ENCODE data around the gene PFKM.

PFKM gene

DNA sequence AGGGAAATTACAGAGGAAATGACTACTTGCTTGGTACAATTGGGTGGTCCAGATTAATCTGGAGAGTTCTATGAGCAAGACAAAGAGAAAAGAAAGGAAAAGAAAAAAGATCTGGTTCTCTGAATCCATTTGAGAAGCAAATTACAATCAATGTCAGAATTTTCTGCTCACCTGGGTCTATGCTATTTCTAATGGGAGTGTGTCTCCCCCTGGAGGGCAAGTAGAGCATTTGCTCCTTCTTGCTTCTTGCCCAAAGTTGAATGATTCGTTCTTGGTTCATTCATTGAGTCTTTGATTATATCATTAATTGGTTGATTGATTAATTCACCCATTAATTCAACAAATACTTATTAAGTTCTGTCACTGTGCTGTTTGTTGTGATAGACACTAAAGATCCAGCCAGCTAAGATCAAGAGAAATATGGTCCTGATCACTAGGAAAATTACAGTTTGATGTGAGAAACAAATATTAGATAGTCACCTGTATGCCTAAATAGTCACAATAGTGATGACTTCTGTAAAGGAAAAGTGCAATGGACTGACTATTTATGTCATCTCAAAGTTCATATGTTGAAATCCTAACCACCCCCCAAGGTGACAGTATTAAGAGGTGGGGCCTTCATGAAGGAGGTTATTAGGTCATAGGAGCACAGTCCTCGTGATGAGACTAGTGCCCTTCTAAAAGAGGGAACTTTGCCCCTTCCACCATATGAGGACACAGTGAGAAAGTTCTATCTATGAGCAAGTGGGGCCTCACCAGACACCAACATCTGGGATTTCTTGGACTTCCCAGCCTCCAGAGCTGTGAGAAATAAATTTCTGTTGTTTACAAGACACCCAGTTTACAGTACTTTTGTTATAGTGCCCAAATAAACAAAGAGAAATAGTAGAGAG lies 46.2 kb downstream of the PFKM start:
- Histone ChIP-seq H3K36me3 (no peaks in the 10 kb centered on the region), H3K4me1 (no peaks in the 10 kb centered on the region), H3K27me3 (no peaks in the 10 kb centered on the region), H3K9ac (no peak overlapping the region), H3K9me3 (no peaks in the 10 kb centered on the region), H3K27ac (no peak overlapping the region), H3K4me2 (no peak overlapping the region), H3K4me3 (no peak overlapping the region), H4K20me1 (no peaks in the 10 kb centered on the region)
- no peak for TF ChIP-seq Cebpa-rat (IDR thresholded peaks at IDR 0.05)

DNA sequence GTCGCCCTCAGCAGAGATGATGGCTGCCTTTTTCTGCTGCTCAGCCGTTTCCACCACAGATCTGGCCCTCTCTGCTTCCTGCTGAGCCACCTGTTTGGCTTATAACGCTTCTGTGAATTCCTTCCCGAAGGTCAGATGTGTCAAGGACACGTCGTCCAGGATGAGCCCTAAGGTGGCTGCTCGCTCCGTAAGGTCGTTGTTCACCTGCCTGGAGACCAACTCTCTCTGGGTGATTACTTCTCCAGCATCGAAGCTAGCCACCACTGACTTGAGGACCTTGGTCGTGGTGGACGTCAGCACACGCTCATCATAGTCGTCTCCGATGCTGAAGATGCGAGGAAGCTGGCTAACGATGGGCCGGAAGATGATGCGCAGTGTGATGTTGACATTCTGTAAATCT lies 49.8 kb downstream of the PFKM start:
- Histone ChIP-seq H3K27me3 (no peaks in the 10 kb centered on the region), H4K20me1 (no peaks in the 10 kb centered on the region), H3K9me3 (no peaks in the 10 kb centered on the region), H3K4me3 (no peak overlapping the region), H3K4me2 (no peak overlapping the region), H3K27ac (no peak overlapping the region), H3K9ac (no peak overlapping the region), H3K4me1 (no peaks in the 10 kb centered on the region), H3K36me3 (no peaks in the 10 kb centered on the region)
- TF ChIP-seq Cebpa-rat (IDR thresholded peaks at IDR 0.05) = no peak

DNA sequence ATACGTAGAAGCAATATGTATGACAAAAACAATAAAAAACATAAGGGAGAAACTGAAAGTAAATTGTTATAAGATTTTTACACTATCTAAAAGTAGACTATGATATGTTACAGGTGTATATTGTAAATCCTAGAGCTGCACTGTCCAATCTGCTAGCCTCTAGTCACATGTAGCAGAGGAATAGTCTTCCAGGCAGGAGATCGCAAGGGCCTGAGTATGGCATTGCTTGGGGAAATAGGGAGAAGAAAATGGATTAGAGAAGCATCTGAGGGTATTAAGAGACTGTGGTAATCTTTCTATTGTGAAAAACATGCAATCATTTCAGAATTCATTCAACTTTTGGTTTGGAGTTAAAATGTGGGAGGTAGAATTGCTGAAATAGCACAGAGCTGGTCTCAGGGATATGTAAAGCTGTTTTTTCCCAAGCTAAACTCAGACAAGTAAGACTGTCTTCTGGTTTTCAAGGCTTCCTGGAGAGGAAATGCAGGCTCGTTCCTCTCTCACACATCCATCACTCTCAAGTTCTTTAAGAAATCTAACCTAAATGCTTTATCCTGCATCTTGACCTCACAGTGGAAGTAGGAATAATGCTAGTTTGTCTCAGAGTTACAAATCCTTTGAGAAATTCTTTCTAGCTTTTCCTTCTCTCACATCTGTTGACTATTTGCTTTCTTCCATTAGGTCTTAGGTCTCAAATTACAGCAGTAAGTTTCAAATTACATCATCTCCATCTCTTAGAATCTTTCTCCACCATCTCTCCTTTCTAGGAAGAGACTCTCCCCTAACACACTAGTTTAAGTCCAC lies 56.7 kb downstream of the PFKM start:
- H3K27me3 ChIP-seq = no peaks in the 10 kb centered on the region
- no peak overlapping the region for H3K4me2 ChIP-seq

DNA sequence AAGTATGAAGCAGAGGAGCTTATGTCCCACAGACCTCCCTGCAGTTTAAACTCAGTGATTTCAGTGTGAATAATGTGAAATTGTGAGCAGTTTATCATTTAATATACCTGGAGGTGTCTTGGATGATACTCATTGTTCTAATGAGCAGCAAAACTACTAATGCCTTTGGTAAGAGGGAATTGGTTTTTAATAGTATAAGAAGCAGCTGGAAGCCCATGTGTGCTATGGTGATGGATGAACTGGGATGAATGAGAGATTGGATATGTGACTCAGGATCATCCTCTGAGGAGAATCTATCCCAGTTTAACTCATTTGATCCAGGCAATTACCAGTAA lies 57.2 kb downstream of the PFKM start:
- no peak for TF ChIP-seq Cebpa-rat (IDR thresholded peaks at IDR 0.05)
- Histone ChIP-seq H4K20me1 (no peaks in the 10 kb centered on the region), H3K4me1 (peaks cover 24% of the 10 kb centered on the region), H3K27ac (no peak overlapping the region), H3K36me3 (no peaks in the 10 kb centered on the region), H3K9me3 (no peaks in the 10 kb centered on the region), H3K27me3 (no peaks in the 10 kb centered on the region), H3K4me2 (no peak overlapping the region), H3K9ac (no peak overlapping the region), H3K4me3 (no peak overlapping the region)

More for the DNA sequence above, 56.7 kb downstream of the PFKM start:
- Histone ChIP-seq H3K36me3 (no peaks in the 10 kb centered on the region), H3K27ac (no peak overlapping the region), H3K9ac (no peak overlapping the region), H3K4me1 (peaks cover 24% of the 10 kb centered on the region), H4K20me1 (no peaks in the 10 kb centered on the region), H3K9me3 (no peaks in the 10 kb centered on the region), H3K4me3 (no peak overlapping the region)
- TF ChIP-seq Cebpa-rat (IDR thresholded peaks at IDR 0.05) = no peak

DNA sequence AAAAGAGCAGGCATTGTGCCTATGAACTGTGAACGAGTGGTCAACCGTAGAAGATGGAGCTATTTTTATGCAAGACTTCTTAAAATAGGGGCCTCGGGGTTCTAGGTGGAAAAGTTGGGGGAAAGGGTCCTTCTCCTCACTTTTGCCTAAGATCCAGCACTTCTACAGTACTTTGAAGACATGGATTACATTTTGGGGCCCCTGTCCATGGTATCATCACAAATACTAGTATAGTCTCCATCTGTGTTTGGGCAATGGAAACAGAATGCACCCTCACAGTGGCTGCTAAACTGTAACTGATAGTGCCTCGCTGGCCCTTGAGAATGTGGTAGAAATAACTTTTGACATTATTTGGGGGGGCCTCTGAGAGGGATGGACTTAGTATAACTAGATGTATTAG lies 58.8 kb downstream of the PFKM start:
- H3K9ac ChIP-seq = no peak overlapping the region
- peaks cover under 1% of the 10 kb centered on the region; the same call in 1 of the 2 replicates for H3K27me3 ChIP-seq
- peaks cover 32% of the 10 kb centered on the region for H3K4me1 ChIP-seq
- no peaks in the 10 kb centered on the region for H4K20me1 ChIP-seq
- no peak overlapping the region for H3K27ac ChIP-seq
- TF ChIP-seq Cebpa-rat (IDR thresholded peaks at IDR 0.05) = no peak
- H3K4me3 ChIP-seq = no peak overlapping the region
- peak overlapping the region; percentile 48 for H3K4me2 ChIP-seq
- no peaks in the 10 kb centered on the region for H3K9me3 ChIP-seq
- H3K36me3 ChIP-seq = no peaks in the 10 kb centered on the region

DNA sequence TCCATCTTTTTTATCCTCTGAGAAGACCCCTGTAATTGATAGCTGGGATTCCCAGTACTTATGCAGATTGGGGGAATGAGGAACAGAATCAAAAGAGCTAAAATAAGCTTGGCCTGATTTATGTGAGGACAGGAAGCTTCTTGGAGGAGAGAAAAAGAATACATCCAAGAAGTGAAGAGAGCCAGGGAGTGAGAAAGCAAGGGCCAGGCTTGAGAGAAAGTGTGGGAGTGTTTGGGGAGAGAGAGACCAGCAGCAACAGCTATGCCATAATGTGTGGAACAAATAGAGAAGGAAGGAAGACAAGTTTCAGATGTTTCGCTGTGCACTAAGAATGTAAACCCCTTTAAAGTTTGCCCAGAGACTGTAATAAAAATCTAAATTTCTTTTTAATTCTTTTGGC lies 60.3 kb downstream of the PFKM start:
- H3K4me2 ChIP-seq = no peak overlapping the region
- H3K4me1 ChIP-seq = peaks cover 37% of the 10 kb centered on the region
- no peak overlapping the region for H3K9ac ChIP-seq
- no peak overlapping the region for H3K4me3 ChIP-seq
- H3K36me3 ChIP-seq = no peaks in the 10 kb centered on the region
- H3K27me3 ChIP-seq = peaks cover 15% of the 10 kb centered on the region
- no peak for TF ChIP-seq Cebpa-rat (IDR thresholded peaks at IDR 0.05)
- no peaks in the 10 kb centered on the region for H3K9me3 ChIP-seq
- no peaks in the 10 kb centered on the region for H4K20me1 ChIP-seq
- H3K27ac ChIP-seq = no peak overlapping the region

DNA sequence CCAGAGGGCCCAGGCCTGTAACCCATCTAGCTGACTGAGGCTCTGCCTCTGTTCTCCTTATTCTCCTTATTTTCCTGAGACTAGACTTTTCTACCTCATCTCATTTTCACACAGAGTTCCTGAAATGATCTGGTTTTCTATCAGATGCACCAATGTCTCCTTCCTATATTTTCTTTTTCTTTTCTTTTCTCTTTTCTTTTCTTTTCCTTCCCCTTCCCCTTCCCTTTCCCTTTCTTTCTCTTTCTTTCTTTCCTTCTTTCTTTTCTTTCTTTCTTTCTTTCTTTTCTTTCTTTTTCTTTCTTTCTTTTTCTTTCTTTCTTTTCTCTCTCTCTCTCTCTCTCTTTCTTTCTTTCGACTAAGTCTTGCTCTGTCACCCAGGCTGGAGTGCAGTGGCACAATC lies 61.3 kb downstream of the PFKM start:
- no peak for TF ChIP-seq Cebpa-rat (IDR thresholded peaks at IDR 0.05)
- H3K27me3 ChIP-seq = peaks cover 25% of the 10 kb centered on the region
- no peak overlapping the region for H3K9ac ChIP-seq
- no peaks in the 10 kb centered on the region for H3K36me3 ChIP-seq
- H3K4me2 ChIP-seq = no peak overlapping the region
- H3K4me3 ChIP-seq = no peak overlapping the region
- H3K9me3 ChIP-seq = no peaks in the 10 kb centered on the region
- H3K4me1 ChIP-seq = peaks cover 45% of the 10 kb centered on the region
- no peaks in the 10 kb centered on the region for H4K20me1 ChIP-seq
- H3K27ac ChIP-seq = no peak overlapping the region

DNA sequence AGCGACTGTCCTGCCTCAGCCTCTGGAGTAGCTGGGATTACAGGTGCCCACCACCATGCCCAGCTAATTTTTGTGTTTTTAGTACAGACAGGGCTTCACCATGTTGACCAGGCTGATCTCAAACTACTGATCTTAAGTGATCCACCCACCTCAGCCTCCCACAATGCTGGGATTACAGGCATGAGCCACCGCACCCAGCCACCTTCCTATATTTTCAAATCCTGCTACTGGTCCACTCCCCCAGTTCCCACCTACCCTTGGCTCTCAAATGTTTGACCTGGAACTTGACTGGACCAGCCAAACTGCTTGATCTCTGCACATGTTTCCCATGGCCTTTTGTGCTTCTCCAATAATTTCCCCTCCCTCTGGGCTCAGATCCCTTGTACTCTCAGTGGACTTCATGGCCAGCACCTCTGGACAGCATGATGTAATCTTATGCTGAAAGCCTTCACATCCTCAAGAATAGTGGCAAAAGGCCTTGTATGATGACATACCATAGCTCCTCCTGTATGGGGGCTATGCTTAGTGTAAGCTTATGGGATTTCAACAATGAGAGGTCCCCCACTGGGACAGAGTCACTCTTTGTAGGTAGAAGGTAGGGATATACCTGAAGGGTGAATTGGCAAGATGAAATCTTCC lies 61.8 kb downstream of the PFKM start:
- H3K27me3 ChIP-seq = peaks cover 30% of the 10 kb centered on the region
- peaks cover 45% of the 10 kb centered on the region for H3K4me1 ChIP-seq
- TF ChIP-seq Cebpa-rat (IDR thresholded peaks at IDR 0.05) = no peak

DNA sequence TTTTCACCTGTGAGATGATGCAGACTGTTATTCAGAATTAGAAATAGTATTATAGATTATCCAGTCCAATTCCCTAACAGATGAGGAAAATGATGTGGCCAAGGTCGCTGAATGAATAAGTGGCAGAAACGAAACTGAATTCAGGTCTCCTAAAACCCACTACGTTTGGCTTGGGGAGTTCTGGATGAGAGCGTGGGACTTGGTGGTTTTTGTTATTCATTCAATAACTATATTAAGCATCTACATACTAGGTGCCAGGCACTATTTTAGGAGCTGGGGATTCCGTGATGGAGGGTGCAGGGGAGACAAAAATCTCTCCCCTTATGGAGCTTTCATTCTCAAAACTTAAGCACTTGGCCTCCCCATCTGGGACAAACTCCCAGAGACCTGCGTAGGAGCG lies 63.5 kb downstream of the PFKM start:
- H3K27ac ChIP-seq = no peak overlapping the region
- H3K36me3 ChIP-seq = no peaks in the 10 kb centered on the region
- TF ChIP-seq Cebpa-rat (IDR thresholded peaks at IDR 0.05) = no peak
- peak overlapping the region; percentile 84 for H3K4me3 ChIP-seq
- no peaks in the 10 kb centered on the region for H4K20me1 ChIP-seq
- peak overlapping the region; percentile 92 for H3K4me2 ChIP-seq
- H3K9me3 ChIP-seq = no peaks in the 10 kb centered on the region
- H3K27me3 ChIP-seq = peaks cover 31% of the 10 kb centered on the region
- H3K4me1 ChIP-seq = peaks cover 46% of the 10 kb centered on the region
- H3K9ac ChIP-seq = 0 out of 2 replicates have a peak overlapping the region, but pooled peaks have one; percentile 58

More for the DNA sequence above, 61.8 kb downstream of the PFKM start:
- Histone ChIP-seq H3K9me3 (no peaks in the 10 kb centered on the region), H3K36me3 (no peaks in the 10 kb centered on the region), H3K4me3 (no peak overlapping the region), H3K27ac (no peak overlapping the region), H4K20me1 (no peaks in the 10 kb centered on the region), H3K4me2 (no peak overlapping the region), H3K9ac (no peak overlapping the region)

Measured in BLaER1 (cell line).